Osteoblast (primary cell): ENCODE measurements around the gene MAN1B1. TPM values are rescaled to one million over a fixed set of nuclear protein-coding genes. Genes with fewer than 3 reads are reported as not detected.

Experiments
- DNase-seq: peaks from one replicate; pipeline ENCODE4 v3.0.0; 2011; ENCODE audit warnings: low spot score, mixed read lengths; ENCODE audit not compliant: insufficient read length; ENCODE audit errors: missing footprints
- H2AFZ ChIP-seq: 2 replicates; pipeline ENCODE4 v1.6.0; 2011; ENCODE audit warnings: mild to moderate bottlenecking, low read length
- H3K27ac ChIP-seq: 2 replicates; pipeline ENCODE4 v1.5.1; 2011; ENCODE audit warnings: mild to moderate bottlenecking, low read depth, low read length, moderate library complexity
- H3K27me3 ChIP-seq: 2 replicates; pipeline ENCODE4 v1.6.0; 2012; ENCODE audit warnings: mild to moderate bottlenecking, control low read depth, inconsistent platforms, low read length, moderate library complexity; ENCODE audit not compliant: insufficient read depth
- H3K36me3 ChIP-seq: 2 replicates; pipeline ENCODE4 v1.5.1; 2011; ENCODE audit warnings: mild to moderate bottlenecking, low read length, control low read depth, moderate library complexity; ENCODE audit not compliant: insufficient read depth
- H3K4me1 ChIP-seq: 2 replicates; pipeline ENCODE4 v1.5.1; 2011; ENCODE audit warnings: mild to moderate bottlenecking, low read length, control low read depth, moderate library complexity; ENCODE audit not compliant: insufficient read depth
- H3K4me2 ChIP-seq: 2 replicates; pipeline ENCODE4 v1.6.0; 2011; ENCODE audit warnings: mild to moderate bottlenecking, low read length; ENCODE audit not compliant: insufficient read depth
- H3K4me3 ChIP-seq: fragments of 200-600 bp; sonication (generic); 3 replicates; pipeline ENCODE4 v1.5.1; 2012; ENCODE audit warnings: mild to moderate bottlenecking, low read length, inconsistent platforms; ENCODE audit not compliant: insufficient read depth
- H3K79me2 ChIP-seq: 2 replicates; pipeline ENCODE4 v1.6.0; 2012; ENCODE audit warnings: mild to moderate bottlenecking, low read length, control low read depth, inconsistent platforms; ENCODE audit not compliant: insufficient read depth
- H3K9me3 ChIP-seq: 2 replicates; pipeline ENCODE4 v1.5.1; 2011; ENCODE audit warnings: low read depth, low read length, control low read depth
- H4K20me1 ChIP-seq: 2 replicates; pipeline ENCODE4 v1.6.0; 2012; ENCODE audit warnings: mild to moderate bottlenecking, low read length, control low read depth; ENCODE audit not compliant: insufficient read depth
- total RNA-seq: library from RNA; depleted of rRNA; stranded (reverse); fragments of >200 nt; gene quantifications from 2 replicates; pipeline ENCODE4 v1.2.3, GENCODE V29; 2012
- TF ChIP-seq, protein P1 (sequence below): IDR thresholded peaks from 2 replicates; pipeline ENCODE4 v1.5.1; 2011; ENCODE audit warnings: mild to moderate bottlenecking, low read depth, low read length, moderate library complexity; ENCODE audit errors: extremely low read depth

MAN1B1 gene
- total RNA-seq, 1 donor: 94.1 TPM

DNA sequence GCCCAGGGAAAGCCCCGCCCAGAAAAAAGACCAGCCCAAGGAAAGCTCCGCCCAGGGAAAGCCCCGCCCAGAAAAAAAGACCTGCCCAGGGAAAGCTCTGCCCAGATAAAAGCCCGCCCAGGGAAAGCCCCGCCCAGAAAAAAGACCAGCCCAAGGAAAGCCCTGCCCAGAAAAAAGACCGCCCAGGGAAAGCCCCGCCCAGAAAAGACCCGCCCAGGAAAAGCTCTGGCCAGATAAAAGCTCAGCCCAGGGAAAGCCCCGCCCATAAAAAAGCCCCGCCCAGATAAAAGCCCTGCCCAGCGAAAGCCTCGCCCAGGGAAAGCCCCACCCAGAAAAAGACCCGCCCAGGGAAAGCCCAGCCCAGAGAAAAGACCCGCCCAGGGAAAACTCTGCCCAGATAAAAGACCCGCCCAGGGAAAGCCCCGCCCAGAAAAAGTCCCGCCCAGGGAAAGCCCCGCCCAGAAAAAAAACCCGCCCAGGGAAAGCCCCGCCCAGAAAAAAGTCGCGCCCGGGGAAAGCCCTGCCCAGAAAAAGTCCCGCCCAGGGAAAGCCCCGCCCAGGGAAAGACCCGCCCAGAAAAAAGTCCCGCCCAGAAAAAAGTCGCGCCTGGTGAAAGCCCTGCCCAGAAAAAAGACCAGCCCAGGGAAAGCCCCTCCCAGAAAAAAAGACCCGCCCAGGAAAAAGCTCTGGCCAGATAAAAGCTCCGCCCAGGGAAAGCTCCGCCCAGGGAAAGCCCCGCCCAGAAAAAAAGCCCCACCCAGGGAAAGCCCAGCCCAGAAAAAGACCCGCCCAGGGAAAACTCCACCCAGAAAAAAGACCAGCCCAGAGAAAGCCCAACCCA is 64.1 kb downstream of the MAN1B1 start:
- no peak overlapping the region for H2AFZ ChIP-seq
- H3K4me2 ChIP-seq: no peak overlapping the region
- H3K4me3 ChIP-seq: no peak overlapping the region
- no peak overlapping the region for H3K27ac ChIP-seq
- H3K4me1 ChIP-seq: no peaks in the 10 kb centered on the region
- no peaks in the 10 kb centered on the region for H3K79me2 ChIP-seq
- H3K36me3 ChIP-seq: no peaks in the 10 kb centered on the region
- TF ChIP-seq, protein P1, sequence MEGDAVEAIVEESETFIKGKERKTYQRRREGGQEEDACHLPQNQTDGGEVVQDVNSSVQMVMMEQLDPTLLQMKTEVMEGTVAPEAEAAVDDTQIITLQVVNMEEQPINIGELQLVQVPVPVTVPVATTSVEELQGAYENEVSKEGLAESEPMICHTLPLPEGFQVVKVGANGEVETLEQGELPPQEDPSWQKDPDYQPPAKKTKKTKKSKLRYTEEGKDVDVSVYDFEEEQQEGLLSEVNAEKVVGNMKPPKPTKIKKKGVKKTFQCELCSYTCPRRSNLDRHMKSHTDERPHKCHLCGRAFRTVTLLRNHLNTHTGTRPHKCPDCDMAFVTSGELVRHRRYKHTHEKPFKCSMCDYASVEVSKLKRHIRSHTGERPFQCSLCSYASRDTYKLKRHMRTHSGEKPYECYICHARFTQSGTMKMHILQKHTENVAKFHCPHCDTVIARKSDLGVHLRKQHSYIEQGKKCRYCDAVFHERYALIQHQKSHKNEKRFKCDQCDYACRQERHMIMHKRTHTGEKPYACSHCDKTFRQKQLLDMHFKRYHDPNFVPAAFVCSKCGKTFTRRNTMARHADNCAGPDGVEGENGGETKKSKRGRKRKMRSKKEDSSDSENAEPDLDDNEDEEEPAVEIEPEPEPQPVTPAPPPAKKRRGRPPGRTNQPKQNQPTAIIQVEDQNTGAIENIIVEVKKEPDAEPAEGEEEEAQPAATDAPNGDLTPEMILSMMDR: no peak
- no peaks in the 10 kb centered on the region for H4K20me1 ChIP-seq
- DNase-seq: no peak
- H3K27me3 ChIP-seq: no peaks in the 10 kb centered on the region
- no peaks in the 10 kb centered on the region for H3K9me3 ChIP-seq

DNA sequence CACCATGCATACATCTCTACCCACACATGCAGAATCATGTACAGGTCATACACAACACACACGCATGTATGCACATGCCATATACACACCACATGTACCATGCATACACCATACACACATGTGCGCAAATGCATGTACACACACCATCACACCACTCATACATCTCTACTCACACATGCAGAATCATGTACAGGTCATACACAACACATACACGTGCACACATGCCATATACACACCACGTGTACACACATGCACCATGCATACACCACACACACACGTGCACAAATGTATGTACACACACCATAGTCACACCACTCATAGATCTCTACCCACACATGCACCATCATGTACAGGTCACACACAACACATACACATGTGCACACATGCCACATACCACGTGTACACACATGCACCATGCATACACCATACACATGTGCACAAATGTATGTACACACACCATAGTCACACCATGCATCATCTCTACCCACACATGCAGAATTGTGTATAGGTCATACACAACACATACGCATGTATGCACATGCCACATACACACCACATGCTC is 66.1 kb downstream of the MAN1B1 start:
- Histone ChIP-seq H3K79me2 (no peaks in the 10 kb centered on the region), H4K20me1 (peaks cover 3% of the 10 kb centered on the region), H3K27ac (no peak overlapping the region), H3K4me3 (no peak overlapping the region), H3K27me3 (peaks cover 8% of the 10 kb centered on the region), H3K4me2 (no peak overlapping the region), H3K4me1 (no peaks in the 10 kb centered on the region), H2AFZ (no peak overlapping the region), H3K9me3 (no peaks in the 10 kb centered on the region), H3K36me3 (no peaks in the 10 kb centered on the region)
- DNase-seq: no peak
- TF ChIP-seq, protein P1: no peak

DNA sequence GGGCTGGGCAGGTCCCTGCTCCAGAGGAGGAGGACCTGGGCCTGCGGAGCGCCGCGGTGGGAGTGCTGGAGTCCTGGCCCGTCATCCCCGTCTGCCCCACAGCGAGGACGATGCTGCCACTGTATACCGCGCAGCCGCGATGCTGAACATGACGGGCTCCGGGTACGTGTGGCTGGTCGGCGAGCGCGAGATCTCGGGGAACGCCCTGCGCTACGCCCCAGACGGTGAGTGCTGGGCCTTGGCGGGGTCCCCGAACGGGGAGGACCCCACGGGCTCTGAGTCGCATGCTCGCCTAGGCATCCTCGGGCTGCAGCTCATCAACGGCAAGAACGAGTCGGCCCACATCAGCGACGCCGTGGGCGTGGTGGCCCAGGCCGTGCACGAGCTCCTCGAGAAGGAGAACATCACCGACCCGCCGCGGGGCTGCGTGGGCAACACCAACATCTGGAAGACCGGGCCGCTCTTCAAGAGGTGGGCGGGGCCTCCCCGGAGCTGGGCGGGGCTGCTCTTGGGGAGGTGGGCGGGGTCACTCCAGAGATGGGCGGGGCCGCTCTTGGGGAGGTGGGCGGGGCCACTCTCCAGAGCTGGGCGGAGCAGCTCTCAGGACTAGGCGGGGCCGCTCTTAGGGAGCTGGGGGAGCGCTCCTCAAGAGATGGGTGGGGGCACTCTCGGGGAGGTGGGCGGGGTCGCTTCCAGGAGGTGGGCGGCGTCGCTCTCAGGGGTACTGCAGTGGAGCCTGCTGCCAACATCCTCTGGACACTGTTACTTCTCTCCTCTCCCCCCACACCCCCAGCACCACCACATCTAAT is 70.0 kb downstream of the MAN1B1 start:
- Histone ChIP-seq H3K4me2 (peak overlapping the region; percentile 67), H3K4me3 (peak overlapping the region; percentile 56), H3K27me3 (peaks cover 36% of the 10 kb centered on the region), H2AFZ (peak overlapping the region; percentile 56), H3K4me1 (no peaks in the 10 kb centered on the region), H4K20me1 (peaks cover 5% of the 10 kb centered on the region), H3K36me3 (no peaks in the 10 kb centered on the region), H3K27ac (no peak overlapping the region), H3K9me3 (no peaks in the 10 kb centered on the region), H3K79me2 (no peaks in the 10 kb centered on the region)
- no peak for DNase-seq
- TF ChIP-seq, protein P1: no peak
